ENCODE measurements around the gene FTSJ3.

- TF ChIP-seq CTCF (IDR thresholded peaks at IDR 0.05; ENCODE audit: insufficient read depth, low read depth, low read length): no peak
- TF ChIP-seq EZH2 (IDR thresholded peaks at IDR 0.05; ENCODE audit: insufficient read depth, low read length): no peak
These were observed 47.0 kb downstream of the FTSJ3 start for GRCh38 chr17:63780507-63780906.

Measured in astrocyte (in vitro differentiated cells and primary cell).